Transverse colon (tissue), 4 donors: ENCODE results near the gene SLC6A11.

Source experiments
- CTCF ChIP-seq, 5 experiments: fragments of 200-600 bp in 3 of 5; fragments of 450-650 bp in 2 of 5; sonication (generic) in 3 of 5; IDR thresholded peaks; 1 replicate in 2 of 5; 2 replicates in 3 of 5; pipeline ENCODE4 v1.5.1; 2016 to 2017; ENCODE audit warnings: antibody characterized with exemption in 5 of 5, inconsistent platforms in 3 of 5, mild to moderate bottlenecking in 2 of 5, moderate library complexity in 1 of 5
- EP300 ChIP-seq: sonication (generic); formaldehyde crosslinking; IDR thresholded peaks from one replicate; pipeline ENCODE4 v1.6.1; 2017; ENCODE audit warnings: antibody characterized with exemption, low read depth
- POLR2AphosphoS5 ChIP-seq, 3 donors: sonication (generic); formaldehyde crosslinking; IDR thresholded peaks; one replicate each; pipeline ENCODE4 v1.6.1; 2016; ENCODE audit warnings: antibody characterized with exemption in 3 of 3

GRCh38 chr3:10954740-10955139 is 138.7 kb downstream of the SLC6A11 start:
- TF ChIP-seq POLR2AphosphoS5 (IDR thresholded peaks at IDR 0.05): no peak
- no peak for TF ChIP-seq EP300
- TF ChIP-seq CTCF (IDR thresholded peaks at IDR 0.05): no peak
